HG03097 (cell line): ENCODE measurements around the gene NAP1L1.

Source experiments
- ATAC-seq: cut with Tn5 transposase; IDR thresholded peaks from one replicate; pipeline ENCODE4 v1.9.1; 2021; ENCODE audit not compliant: unreplicated experiment, low FRiP score

NAP1L1 gene

DNA sequence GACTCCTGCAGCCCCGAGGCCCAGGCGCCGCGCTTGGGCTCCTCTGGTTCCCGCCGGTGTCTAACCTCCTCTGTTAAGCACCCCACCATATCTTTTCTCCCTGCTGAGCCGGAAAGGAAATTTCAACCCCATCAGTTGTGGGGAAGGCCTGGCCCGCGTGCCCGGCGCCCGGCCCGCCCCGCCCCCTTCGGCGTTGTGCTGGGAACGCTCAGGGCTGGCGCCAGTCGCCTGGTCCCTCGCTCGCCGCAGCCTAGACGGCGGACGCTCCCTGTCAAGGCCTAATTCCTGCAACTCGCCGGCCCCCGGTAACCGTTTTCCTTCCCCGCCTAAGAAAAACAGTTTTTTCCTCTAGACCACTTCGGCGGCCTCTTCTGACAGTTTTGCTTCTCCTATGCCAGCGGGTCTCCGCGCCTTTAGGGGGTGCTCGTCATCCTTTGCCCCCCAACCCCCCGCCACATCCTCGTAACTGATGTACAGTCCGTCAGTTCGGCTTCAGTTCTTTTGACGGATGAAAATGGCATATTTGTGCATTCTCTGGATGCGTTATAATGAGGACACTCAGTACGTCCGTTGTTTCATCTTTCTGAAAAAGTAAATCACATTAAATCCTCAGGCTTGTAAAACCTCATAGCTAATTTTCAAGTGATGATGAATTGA is 506 bp upstream of the NAP1L1 start:
- peak; percentile 54 for ATAC-seq

- ATAC-seq: no peak
Observed at GRCh38 chr12:76083246-76083903, 1.1 kb downstream of the NAP1L1 start.

DNA sequence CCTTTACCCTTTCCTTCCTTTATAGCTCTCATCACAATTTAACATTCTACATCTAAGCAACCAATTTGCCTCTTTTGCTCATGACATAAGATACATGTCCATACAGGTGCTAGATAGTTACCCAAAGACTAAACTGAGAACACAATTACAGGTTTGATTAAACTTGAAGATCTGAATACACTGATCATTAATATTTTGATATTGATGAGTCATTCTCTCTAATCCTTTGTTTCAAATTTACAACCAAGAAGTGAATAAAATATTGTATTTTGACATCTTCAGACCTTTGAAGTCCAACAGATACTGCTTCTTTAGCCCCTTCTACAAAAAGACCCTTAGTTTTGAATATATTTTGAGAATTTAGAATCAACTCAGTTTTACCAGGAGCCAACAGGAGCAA is 2.6 kb downstream of the NAP1L1 start:
- no peak for ATAC-seq

DNA sequence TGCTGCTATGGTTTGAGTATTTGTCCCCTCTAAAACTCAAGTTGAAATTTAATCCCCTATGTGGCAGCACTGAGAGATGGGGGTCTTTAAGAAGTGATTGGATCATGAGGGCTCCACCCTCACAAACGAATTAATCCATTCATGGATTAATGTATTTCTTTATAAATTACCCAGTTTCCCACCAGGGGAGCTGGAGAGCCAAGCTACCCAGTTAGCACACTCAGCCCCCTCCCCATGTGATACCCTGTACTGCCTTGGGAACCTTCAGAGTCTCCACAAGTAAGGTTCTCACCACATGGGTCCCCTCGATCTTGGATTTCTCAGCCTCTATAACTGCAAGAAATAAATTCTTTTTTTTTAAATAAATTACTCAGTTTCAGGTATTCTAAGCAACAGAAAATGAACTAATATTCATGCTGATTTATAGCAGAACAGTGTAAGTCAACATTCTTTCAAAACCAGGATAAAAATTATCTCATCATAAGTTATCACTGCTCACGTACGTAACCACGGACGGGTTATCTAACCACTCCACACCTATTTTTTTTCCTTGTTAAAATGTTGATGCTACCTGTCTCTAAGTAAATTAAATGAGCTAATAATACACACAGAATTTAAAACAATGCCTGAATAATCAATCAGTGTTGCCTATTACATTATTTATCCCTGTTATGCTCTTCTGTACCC is 3.6 kb downstream of the NAP1L1 start:
- no peak for ATAC-seq

DNA sequence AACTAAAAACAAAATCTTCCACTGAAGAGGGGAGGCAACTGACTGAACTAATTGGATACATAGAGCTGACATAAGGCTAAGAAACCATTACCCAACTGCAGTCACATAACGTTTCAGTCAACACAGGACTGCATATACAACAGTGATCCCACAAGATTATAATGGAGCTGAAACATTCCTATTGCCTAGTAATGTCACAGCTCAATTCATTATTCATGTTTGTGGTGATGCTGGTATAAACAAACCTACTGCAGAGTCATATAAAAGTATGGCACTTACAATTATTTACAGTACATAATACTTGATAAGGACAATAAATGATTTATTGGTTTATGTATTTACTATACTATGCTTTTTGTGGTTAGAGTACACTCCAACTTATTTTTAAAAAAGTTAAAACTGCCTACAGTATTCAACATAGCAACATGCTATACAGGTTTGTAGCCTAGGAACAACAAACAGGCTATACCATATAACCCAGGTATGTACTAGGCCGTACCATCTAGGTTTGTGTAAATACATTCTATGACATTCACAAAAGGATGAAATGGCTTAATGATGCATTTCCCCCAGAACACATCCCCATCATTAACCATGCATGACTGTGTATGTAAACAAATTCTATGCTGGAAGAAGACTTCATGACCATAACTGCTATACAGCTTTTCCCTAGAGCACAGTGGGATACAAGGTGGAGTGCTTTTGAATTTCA is 4.3 kb downstream of the NAP1L1 start:
- ATAC-seq: no peak

DNA sequence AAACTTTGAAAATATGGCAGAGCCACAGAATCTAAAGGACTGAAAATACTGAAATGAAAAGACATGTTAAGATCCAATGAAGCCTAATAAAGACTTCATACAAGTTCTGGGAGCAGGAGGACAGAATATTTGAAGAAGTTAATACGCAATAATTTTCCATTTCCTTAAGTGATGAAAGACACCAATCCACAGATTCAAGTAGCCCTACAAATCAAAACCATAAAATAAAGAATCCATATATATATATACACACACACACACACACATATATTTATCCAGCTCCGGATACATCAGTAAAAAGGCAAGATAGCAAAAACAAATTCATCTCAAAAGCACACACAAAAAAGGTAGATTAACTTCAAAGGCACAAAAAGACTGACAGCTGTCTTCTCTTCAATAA is 5.7 kb downstream of the NAP1L1 start:
- no peak for ATAC-seq

DNA sequence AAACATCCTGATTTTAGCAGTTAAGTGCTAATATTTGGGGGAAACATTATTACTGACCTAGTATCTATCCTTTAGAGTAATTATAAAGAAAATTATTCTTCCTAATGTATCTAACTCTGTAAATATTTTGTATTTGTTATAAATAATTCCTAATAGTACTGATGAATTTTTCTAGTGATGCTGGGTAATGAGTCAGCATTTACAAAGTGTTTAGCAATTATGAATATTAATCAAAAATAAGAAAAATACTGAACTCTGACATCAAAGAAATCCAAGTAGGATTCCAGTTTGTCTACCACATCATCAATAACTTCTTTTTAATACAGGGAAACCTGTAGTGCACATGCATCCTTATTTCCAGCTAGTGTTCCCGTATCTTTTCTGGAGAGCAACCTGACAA is 9.0 kb downstream of the NAP1L1 start:
- no peak for ATAC-seq

DNA sequence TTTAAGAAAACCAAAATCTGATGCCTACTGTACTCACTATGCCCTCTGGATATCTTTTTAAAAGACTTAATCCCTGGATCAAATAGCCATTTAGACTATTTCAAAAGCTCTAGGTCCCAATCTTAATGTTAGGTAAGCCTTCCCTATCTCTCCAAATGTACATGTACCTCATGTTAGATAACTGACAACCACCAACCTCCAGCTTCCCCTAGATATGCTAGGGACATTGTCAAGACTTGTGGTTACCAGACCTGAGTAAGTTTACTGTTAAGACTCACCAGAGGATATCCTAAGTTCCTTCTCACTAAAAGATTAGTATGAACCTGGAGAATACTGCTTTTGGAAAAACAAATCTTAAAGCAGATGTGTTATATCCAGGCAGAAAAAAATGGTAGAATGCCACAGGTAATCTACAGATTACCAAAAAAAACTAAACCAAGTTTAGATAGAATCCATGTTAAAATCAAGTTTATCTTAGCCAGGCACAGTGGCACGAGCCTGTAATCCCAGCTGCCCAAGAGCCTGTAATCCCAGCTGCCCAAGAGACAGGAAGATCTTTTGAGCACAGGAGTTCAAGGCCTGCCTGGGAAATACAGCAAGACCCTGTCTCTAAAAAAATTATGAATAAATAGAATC is 9.7 kb downstream of the NAP1L1 start:
- no peak for ATAC-seq

DNA sequence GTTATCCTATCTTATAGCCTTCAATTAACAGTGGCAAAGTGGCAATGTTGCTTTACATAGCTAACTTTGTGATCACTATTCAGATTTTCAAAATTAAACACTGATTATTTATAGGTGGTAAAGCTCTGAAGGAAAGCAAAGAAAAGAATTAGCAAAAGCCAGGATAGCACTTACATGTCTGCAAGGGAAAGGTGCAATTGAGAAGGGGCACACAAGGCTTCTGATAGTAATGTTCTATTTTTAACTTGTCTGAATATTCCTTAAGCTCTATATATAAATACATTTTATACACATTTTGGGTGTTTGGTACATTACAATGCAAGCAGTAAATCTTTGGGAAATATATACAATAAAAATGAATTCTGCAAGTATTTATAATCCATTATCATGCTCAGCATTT is 10.9 kb downstream of the NAP1L1 start:
- ATAC-seq: no peak

DNA sequence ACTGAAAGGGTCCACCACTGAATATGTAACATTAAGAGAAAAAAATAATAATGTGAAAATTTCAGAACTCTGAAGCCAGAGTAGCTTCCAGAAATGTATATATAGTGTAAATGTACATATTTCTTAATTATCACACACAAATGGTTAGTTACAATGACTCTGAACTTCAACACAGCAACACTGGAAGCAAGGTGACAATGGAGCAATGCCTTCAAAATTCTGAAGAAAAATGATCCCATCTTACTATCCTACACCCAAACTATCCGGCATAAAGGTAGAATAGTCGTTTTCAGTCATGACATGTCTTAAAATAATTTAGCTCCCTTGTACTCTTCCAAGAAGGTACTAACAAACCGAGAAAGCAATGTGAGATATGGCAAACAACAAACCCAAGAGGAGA is 11.9 kb downstream of the NAP1L1 start:
- ATAC-seq: no peak

DNA sequence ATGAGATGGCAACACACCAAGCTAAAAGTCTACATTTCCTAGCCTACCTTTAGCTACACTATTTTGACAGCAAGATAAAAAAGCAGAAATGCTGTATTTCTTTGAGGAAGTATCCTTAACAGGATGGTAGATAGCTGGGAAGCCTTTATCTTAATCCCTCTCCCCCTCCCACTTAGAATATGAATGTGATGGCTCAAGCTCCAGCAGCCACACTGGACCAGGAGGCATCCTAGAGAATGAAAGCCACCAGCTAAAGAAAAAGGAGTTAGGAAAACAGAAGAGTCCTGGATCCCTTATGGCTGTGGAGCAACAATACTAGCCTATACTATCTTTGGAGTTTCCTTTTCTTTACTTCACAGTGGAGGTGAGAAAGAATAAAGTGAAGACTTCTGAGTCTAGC is 15.1 kb downstream of the NAP1L1 start:
- no peak for ATAC-seq

DNA sequence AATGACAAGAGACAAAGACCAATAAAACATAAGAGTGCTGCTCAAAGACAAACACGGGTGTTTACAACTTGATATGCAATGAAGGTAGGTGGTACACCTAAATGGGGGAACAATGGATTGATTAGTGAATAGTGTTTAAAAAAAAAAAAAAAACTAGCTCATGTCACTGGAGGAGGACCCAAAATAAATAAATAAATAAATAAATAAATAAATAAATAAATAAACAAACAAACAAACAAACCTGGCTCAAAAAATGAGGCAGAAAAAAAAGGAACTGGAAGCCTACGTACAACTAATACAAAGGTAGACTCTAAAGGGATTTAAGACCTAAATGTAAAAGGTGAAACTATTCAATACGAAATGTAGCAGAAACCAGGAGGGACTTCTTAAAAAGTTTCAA is 18.6 kb downstream of the NAP1L1 start:
- no peak for ATAC-seq

GRCh38 chr12:76064904-76065303 is 19.6 kb downstream of the NAP1L1 start:
- no peak for ATAC-seq

- ATAC-seq: no peak
Observed at GRCh38 chr12:76060111-76060510, 24.4 kb downstream of the NAP1L1 start.

DNA sequence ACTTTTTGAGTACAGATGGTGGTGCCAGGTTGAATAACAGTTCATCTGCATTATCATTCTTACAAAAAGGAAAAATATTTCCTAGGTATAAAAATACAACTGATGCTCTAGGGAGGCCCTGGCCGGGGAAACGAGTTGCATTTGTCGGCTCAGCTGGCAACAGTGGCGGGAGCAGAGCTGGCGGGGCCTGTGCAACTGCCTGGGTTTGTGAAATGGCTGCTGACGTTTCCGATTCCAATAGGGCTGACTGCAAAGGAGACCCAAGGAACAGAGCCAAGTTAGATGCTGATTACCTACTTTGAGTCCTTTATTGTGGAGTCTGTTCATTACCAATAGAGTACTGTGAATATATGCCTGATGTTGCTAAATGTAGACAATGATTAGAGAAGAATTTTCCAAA is 27.2 kb downstream of the NAP1L1 start:
- ATAC-seq: no peak

DNA sequence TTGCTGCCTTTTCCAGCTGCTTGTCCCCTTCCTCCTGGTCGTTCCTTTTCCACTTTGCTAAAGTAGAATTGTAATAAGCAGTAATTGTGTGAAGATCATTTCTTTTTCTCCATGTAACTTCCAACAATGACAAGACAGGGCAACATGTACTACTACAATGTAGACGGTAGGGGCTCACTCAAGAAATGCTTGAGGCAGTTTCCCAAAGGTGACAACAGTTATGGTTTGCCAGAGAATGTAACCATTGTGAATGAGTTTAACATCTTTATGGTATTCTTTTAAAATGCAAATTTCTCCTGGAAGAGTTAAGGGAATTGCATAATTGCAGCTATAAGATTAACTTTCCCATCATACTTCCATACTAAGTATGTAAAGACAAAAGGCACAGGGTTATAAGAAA is 29.1 kb downstream of the NAP1L1 start:
- ATAC-seq: no peak

DNA sequence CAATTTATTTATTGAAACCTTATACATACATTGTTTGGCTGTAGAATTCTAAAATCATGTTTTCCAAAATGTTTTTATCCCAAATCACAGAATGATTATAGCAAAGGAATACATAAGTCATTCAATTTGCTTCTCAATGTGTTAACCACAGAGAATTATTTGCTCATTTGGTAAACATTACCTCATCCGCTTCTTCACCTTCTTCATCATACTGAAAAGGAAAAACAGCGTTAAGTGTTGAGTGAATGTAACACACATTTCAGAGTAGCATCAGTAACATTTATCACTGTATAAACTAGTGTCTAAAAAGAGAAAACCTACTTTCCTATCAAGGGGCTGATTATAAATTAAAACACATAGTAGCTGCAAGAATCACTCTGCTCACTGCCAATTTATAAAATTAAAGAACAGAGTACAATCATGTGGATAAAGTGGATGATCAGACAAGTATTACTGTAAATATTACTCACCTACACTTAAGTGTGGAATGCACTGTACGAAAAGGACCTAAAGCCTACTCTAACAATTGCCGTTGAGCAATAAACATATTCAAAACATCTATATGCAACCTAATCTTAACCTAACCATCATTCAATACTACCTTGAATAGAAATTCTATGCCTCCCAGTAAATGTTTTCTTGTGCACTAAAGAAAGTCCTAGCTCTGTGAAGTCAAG is 34.8 kb downstream of the NAP1L1 start:
- no peak for ATAC-seq

- no peak for ATAC-seq
Observed at GRCh38 chr12:76047742-76048141, 36.7 kb downstream of the NAP1L1 start.

- ATAC-seq: no peak
Observed at GRCh38 chr12:76047060-76047459, 37.4 kb downstream of the NAP1L1 start.

- ATAC-seq: no peak
Observed at GRCh38 chr12:76043377-76043776, 41.1 kb downstream of the NAP1L1 start.
